Fibroblast of skin of left quadriceps (primary cell): Measurements from ENCODE around the gene NDUFB7.
"Not testable (repeated sequence)": the region's sequence is repeated elsewhere in the genome, so short reads cannot be mapped to it uniquely, and the experiment has no call there.

Experiments used
- DNase-seq, 2 experiments: peaks; one replicate each; pipeline ENCODE4 v3.0.0-alpha.2; 2013; ENCODE audit warnings: low read depth in 2 of 2

The NDUFB7 gene

GRCh38 chr19:14570864-14571527 is 870 bp downstream of the NDUFB7 start:
- DNase-seq = no peak

- no peak for DNase-seq
These were observed 4.8 kb downstream of the NDUFB7 start for GRCh38 chr19:14567079-14567478.

GRCh38 chr19:14566712-14567077 is 5.2 kb downstream of the NDUFB7 start:
- DNase-seq = no peak

GRCh38 chr19:14565765-14566711 is 5.8 kb downstream of the NDUFB7 start:
- no peak for DNase-seq

GRCh38 chr19:14565298-14565679 is 6.6 kb downstream of the NDUFB7 start:
- DNase-seq = no peak

- DNase-seq = not testable (repeated sequence)
These were observed 7.1 kb downstream of the NDUFB7 start for GRCh38 chr19:14564652-14565297.

- DNase-seq = no peak
These were observed 7.7 kb downstream of the NDUFB7 start for GRCh38 chr19:14563989-14564651.

- no peak for DNase-seq
These were observed 8.3 kb downstream of the NDUFB7 start for GRCh38 chr19:14563590-14563926.

GRCh38 chr19:14562660-14563589 is 8.9 kb downstream of the NDUFB7 start:
- no peak for DNase-seq

- no peak for DNase-seq
These were observed 10.0 kb downstream of the NDUFB7 start for GRCh38 chr19:14561847-14562351.

- no peak for DNase-seq
These were observed 10.6 kb downstream of the NDUFB7 start for GRCh38 chr19:14561249-14561648.

GRCh38 chr19:14560776-14561108 is 11.1 kb downstream of the NDUFB7 start:
- no peak for DNase-seq

- no peak for DNase-seq
These were observed 11.7 kb downstream of the NDUFB7 start for GRCh38 chr19:14559916-14560775.

- DNase-seq = no peak
These were observed 13.3 kb downstream of the NDUFB7 start for GRCh38 chr19:14558370-14559066.

- peak in 1 of 2 experiments; percentile 11 for DNase-seq
These were observed 15.1 kb downstream of the NDUFB7 start for GRCh38 chr19:14556662-14557188.

GRCh38 chr19:14555918-14556661 is 15.8 kb downstream of the NDUFB7 start:
- no peak for DNase-seq

GRCh38 chr19:14554382-14554812 is 17.5 kb downstream of the NDUFB7 start:
- DNase-seq = no peak

GRCh38 chr19:14553939-14554243 is 18.0 kb downstream of the NDUFB7 start:
- no peak for DNase-seq
